ENCODE data around the gene LRRC8E. TPM values are rescaled to one million over a fixed set of nuclear protein-coding genes. Genes with fewer than 3 reads are reported as not detected.

The LRRC8E gene
- total RNA-seq, 2 donors from 2014 or later = 2.9 to 4.0 TPM

GRCh38 chr19:7911508-7912143 is 23.3 kb downstream of the LRRC8E start:
- Histone ChIP-seq H3K9me3 (no peaks in the 10 kb centered on the region), H3K36me3 (peaks cover 8% of the 10 kb centered on the region), H3K27me3 (peaks cover 19% of the 10 kb centered on the region), H3K9ac (ENCODE audit: low read depth in 2 of 2, low read length in 2 of 2) (no peak overlapping the region), H3K4me3 (no peak overlapping the region), H3K27ac (no peak overlapping the region), H3K4me1 (peaks cover 9% of the 10 kb centered on the region)
- no peak for DNase-seq
- intact Hi-C loops (cut with DNase I) = no loop called here
- TF ChIP-seq CTCF (IDR thresholded peaks at IDR 0.05) = no peak

GRCh38 chr19:7912144-7912696 is 23.9 kb downstream of the LRRC8E start:
- no peak overlapping the region for H3K27ac ChIP-seq
- peaks cover 9% of the 10 kb centered on the region for H3K4me1 ChIP-seq
- H3K4me3 ChIP-seq = no peak overlapping the region
- H3K9me3 ChIP-seq = no peaks in the 10 kb centered on the region
- H3K9ac ChIP-seq (ENCODE audit: low read depth in 2 of 2, low read length in 2 of 2) = no peak overlapping the region
- intact Hi-C loops (cut with DNase I) = no loop called here
- H3K27me3 ChIP-seq = peaks cover 25% of the 10 kb centered on the region
- no peak for TF ChIP-seq CTCF (IDR thresholded peaks at IDR 0.05)
- no peak for DNase-seq
- peaks cover 8% of the 10 kb centered on the region for H3K36me3 ChIP-seq

GRCh38 chr19:7912697-7913564 is 24.6 kb downstream of the LRRC8E start:
- H3K9ac ChIP-seq (ENCODE audit: low read depth in 2 of 2, low read length in 2 of 2) = no peak overlapping the region
- intact Hi-C loops (cut with DNase I) = no loop called here
- no peaks in the 10 kb centered on the region for H3K9me3 ChIP-seq
- H3K4me3 ChIP-seq = no peak overlapping the region
- H3K27me3 ChIP-seq = peaks cover 32% of the 10 kb centered on the region
- peaks cover 9% of the 10 kb centered on the region for H3K4me1 ChIP-seq
- H3K36me3 ChIP-seq = peaks cover 8% of the 10 kb centered on the region
- DNase-seq = no peak
- no peak for TF ChIP-seq CTCF (IDR thresholded peaks at IDR 0.05)
- H3K27ac ChIP-seq = no peak overlapping the region

GRCh38 chr19:7913652-7914051 is 25.3 kb downstream of the LRRC8E start:
- Histone ChIP-seq H3K9me3 (no peaks in the 10 kb centered on the region), H3K36me3 (peaks cover 8% of the 10 kb centered on the region), H3K4me3 (no peak overlapping the region), H3K4me1 (peaks cover 9% of the 10 kb centered on the region), H3K9ac (ENCODE audit: low read depth in 2 of 2, low read length in 2 of 2) (no peak overlapping the region), H3K27ac (no peak overlapping the region), H3K27me3 (peaks cover 39% of the 10 kb centered on the region)
- intact Hi-C loops (cut with DNase I) = no loop called here
- no peak for DNase-seq
- no peak for TF ChIP-seq CTCF (IDR thresholded peaks at IDR 0.05)

GRCh38 chr19:7914099-7914498 is 25.8 kb downstream of the LRRC8E start:
- no peaks in the 10 kb centered on the region for H3K9me3 ChIP-seq
- intact Hi-C loops (cut with DNase I) = no loop called here
- DNase-seq = no peak
- H3K4me3 ChIP-seq = no peak overlapping the region
- H3K9ac ChIP-seq (ENCODE audit: low read depth in 2 of 2, low read length in 2 of 2) = no peak overlapping the region
- H3K27me3 ChIP-seq = peaks cover 41% of the 10 kb centered on the region
- no peak for TF ChIP-seq CTCF (IDR thresholded peaks at IDR 0.05)
- H3K4me1 ChIP-seq = peaks cover 9% of the 10 kb centered on the region
- no peak overlapping the region for H3K27ac ChIP-seq
- peaks cover 8% of the 10 kb centered on the region for H3K36me3 ChIP-seq
